Measurements from ENCODE around the gene NUP205.
A peak's percentile ranks its signal among the peaks of the same experiment; 100 is the strongest.
"Not testable (repeated sequence)": the region's sequence is repeated elsewhere in the genome, so short reads cannot be mapped to it uniquely, and the experiment has no call there.

The NUP205 gene

GRCh38 chr7:135666846-135667245, 109.1 kb downstream of the NUP205 start:
- no peak for DNase-seq (ENCODE audit: low read depth)

DNA sequence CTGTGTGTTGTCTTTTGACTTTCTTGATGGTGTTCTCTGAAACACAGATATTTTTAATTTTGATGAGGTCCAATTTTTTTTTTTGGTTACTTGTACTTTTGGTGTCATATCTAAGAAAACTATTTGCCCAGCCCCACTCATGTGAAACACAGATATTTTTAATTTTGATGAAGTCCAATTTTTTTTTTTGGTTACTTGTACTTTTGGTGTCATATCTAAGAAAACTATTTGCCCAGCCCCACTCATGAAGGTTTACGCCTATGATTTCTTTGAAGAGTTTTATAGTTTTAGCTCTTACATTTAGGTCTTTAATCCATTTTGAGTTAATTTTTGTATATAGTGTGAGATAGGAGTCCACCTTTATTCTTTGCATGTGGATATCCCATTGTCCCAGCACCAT, 109.9 kb downstream of the NUP205 start:
- not testable (repeated sequence) for DNase-seq (ENCODE audit: low read depth)

DNA sequence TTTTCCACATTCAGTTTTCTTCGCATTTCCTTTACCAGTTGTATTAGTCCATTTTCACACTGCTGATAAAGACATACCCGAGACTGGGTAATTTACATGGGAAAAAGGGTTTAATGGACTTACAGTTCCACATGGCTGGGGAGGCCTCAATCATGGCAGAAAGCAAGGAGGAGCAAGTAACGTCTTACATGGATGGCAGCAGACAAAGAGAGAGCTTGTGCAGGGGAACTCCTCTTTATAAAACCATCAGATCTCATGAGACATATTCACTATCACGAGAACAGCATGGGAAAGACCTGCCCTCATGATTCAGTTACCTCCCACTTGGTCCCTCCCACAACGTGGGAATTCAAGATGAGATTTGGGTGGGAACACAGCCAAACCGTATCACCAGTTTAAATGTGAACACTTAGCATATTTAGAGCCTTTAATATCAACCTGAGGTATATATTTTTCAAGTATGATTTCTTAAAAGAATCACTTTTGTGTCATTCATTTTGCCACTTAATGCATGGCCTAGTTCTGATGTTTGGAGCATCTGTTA, 111.2 kb downstream of the NUP205 start:
- not testable (repeated sequence) for DNase-seq (ENCODE audit: low read depth)

DNA sequence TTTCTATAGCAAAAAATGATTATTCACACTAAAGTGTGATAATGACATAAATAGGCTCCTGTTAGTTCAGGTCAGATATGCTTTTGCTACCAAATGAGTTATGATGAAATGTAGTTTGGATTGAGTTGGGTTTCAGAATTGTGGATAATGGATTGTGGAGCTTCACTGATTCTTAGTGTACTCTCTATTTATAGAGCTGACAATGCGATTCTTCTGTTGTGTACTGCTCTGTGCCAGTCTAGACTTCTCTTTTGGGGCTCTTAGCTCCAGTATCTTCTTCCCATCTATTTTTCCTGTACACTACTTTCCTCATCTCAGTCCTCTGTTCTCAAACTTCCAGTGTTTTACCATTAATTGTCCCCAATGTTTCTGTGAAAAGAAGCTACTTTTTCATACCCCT, 112.1 kb downstream of the NUP205 start:
- DNase-seq (ENCODE audit: low read depth) = no peak

DNA sequence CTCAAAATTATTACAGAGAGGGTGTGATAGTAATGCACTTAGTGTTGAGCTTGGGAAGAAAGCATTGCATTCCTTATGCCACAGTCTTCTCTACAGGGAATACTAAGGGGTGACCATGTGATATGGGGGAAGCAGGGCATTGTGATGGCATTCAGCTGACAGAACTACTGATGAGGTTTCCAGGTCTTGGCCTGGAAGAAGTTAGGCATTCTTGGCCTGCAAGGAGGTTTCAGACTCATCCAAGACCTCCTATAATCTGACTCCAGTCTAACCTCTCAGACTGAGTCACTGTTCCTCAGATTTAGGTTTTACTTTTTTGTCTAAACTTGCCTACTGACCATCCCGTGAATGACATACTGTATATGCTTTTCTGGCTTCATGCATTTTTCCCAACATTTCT, 112.5 kb downstream of the NUP205 start:
- peak; percentile 73 for DNase-seq (ENCODE audit: low read depth)

DNA sequence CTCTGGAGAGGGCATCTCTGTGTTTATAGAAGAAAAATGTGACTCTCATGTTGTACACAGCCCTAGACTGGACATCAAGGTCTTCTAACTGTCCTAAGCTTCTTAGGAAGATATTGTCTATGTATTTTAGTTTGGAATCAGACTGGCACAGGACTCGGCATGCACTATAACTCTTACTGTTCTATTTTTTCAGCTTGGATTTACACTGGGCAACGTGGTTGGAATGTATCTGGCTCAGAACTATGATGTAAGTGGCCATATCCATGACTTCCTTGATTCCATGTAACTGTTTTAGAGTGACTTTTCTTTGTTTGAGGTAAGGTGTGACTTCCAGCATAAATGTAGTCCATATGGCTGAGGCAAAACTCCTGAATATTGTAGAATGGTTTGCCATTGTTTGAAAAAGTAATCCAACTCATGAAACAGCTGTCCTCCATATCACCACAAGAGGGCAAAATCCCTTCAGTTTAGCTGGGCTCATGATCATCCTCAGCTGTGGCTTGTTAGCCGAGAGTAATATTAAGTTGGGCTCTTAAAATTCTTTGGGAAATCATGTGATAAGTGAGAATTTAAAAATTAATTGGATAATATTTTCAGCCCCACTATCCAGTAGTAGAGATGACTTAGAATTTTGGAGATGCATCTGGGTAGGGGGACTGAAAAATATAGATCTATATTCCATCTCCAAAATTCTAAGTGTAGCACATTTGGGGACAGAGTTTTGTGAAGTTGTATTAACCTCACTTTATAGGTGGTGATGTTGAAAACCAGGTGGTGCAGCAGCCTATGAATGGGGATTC, 115.0 kb downstream of the NUP205 start:
- DNase-seq (ENCODE audit: low read depth) = peak; percentile 67

DNA sequence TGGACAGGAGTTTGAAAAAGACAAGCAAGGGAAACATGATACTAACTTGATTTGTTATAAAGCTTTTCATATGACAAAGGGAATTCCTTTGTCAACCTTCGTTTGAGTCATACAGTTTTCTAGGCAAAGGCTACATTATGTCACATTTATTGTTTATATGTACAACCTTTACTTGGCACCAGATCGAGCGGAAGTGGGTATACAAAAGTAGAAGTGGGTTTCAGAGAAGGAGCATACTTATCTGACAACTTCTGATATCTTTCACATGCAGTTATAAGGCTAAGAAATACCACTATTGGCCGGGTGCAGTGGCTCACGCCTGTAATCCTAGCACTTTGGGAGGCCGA, 115.6 kb downstream of the NUP205 start:
- DNase-seq (ENCODE audit: low read depth) = peak; percentile 18

- no peak for DNase-seq (ENCODE audit: low read depth)
Measured at GRCh38 chr7:135678612-135679575, 121.2 kb downstream of the NUP205 start.

DNA sequence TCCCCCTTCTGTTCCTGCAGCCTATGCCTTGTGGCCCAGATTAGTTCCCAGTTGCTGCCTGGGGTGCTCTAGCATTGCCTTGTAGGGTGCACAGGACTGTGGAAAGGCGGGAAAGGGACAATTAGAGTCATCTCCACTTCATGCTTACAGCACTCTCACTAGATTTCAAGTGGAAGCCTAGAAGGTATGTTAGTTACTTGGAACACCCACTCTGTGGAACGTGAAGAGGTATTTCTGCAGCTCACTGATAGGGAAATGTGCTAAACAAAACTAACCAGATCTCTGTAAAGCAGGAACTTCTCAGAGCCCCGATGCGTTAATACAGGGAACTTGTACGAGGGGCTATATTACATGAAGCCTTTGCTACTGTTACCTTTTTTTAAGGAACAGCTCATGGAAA, 124.0 kb downstream of the NUP205 start:
- no peak for DNase-seq (ENCODE audit: low read depth)

GRCh38 chr7:135682191-135682590, 124.5 kb downstream of the NUP205 start:
- no peak for DNase-seq (ENCODE audit: low read depth)

DNA sequence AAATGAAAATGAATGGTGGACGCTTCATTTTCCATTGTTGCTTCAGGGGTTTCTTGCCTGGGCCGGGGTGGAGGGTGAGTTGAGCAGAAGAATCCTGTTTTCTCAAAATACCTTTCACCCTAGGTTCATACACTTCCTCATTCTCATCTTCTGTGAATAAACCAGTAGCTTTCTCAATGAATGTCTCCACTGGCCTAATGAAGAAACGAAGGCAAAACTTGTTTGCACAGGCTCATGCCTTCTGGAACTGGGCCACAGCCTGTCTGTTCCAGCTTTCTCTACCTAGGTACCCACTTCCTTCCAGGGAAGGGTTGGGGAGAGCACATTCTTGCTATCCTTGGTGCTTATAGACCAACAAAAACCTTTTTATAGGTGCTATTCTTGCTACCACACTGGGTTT, 125.9 kb downstream of the NUP205 start:
- no peak for DNase-seq (ENCODE audit: low read depth)

- no peak for DNase-seq (ENCODE audit: low read depth)
Measured at GRCh38 chr7:135684136-135684535, 126.4 kb downstream of the NUP205 start.

GRCh38 chr7:135684699-135685098, 127.0 kb downstream of the NUP205 start:
- no peak for DNase-seq (ENCODE audit: low read depth)

- no peak for DNase-seq (ENCODE audit: low read depth)
Measured at GRCh38 chr7:135685306-135686084, 127.8 kb downstream of the NUP205 start.

DNA sequence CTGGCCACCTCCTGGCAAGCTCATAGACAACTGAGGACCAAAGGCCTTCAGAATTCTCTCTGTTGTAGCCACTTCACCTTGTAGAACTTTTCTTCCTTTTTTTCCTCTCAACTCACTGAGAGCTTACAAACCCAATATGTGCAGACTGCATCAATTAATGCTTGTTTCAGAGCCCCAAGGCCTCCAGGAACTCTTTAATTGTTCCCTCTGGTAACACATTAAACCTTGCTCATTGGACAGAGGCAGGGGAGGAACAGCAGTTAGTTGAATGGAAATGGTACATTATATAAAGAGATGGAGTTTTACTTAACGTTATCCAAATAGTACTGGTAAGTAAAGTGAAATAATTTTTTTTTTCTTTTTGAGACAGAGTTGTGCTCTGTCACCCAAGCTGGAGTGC, 129.7 kb downstream of the NUP205 start:
- DNase-seq (ENCODE audit: low read depth) = no peak

GRCh38 chr7:135690566-135690965, 132.8 kb downstream of the NUP205 start:
- peak; percentile 14 for DNase-seq (ENCODE audit: low read depth)

DNA sequence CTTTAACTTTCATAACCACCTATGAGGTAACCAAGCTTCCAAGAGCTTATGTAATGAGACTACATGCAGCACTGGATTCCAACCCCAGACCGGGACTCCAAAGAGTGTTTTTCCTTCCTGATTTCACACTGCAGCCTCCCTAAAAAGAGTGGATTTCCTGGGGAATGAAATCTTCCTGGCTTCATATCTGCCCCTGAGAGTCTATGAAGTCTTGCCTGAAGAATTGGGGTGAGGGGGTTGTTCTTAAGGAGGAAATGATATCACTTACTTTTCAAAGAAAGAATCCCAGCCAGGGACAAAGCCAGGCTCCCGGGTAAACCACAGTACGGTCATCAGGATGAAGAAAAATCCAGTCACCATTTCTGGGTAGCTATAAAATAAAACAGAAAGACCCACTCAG, 134.3 kb downstream of the NUP205 start:
- no peak for DNase-seq (ENCODE audit: low read depth)

- not testable (repeated sequence) for DNase-seq (ENCODE audit: low read depth)
Measured at GRCh38 chr7:135692606-135693005, 134.9 kb downstream of the NUP205 start.

- DNase-seq (ENCODE audit: low read depth) = no peak
Measured at GRCh38 chr7:135693558-135693957, 135.8 kb downstream of the NUP205 start.

- DNase-seq (ENCODE audit: low read depth) = no peak
Measured at GRCh38 chr7:135697276-135698049, 139.7 kb downstream of the NUP205 start.

Data from fibroblast of gingiva (primary cell).